Uterus (tissue), 2 donors: Measurements from ENCODE around the gene FMNL2.

Experiments
- POLR2A ChIP-seq, 2 donors: fragments of 450-650 bp; IDR thresholded peaks; one replicate each; pipeline ENCODE4 v1.6.1; 2016; ENCODE audit warnings: antibody characterized with exemption in 2 of 2, mild to moderate bottlenecking in 1 of 2, moderate library complexity in 1 of 2
- TF ChIP-seq, protein P1 (sequence below), 4 experiments: fragments of 200-600 bp in 2 of 4; fragments of 450-650 bp in 2 of 4; sonication (generic) in 2 of 4; IDR thresholded peaks; one replicate each; pipeline ENCODE4 v1.5.1; 2016 to 2019; ENCODE audit warnings: antibody characterized with exemption in 4 of 4, mild to moderate bottlenecking in 2 of 4, moderate library complexity in 1 of 4

DNA sequence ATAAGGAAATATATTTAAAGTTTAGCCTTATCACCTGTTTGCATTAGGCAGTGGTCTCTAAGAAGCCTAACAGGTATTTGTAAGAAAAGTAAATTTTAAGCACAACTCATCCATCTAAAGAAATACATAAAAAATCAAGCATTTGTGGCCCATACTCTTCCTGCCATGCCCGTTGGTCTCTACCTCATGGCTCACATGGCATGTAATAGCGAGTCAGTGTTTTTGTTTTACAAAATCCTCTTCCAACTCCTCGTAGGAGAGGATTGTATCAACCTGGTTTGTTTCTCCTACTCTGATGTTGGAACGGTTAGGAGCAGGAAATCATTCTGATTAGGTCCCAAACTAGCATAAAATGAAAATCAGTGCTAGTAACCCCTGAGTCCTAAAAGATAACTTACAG is 91.8 kb downstream of the FMNL2 start:
- TF ChIP-seq, protein P1, sequence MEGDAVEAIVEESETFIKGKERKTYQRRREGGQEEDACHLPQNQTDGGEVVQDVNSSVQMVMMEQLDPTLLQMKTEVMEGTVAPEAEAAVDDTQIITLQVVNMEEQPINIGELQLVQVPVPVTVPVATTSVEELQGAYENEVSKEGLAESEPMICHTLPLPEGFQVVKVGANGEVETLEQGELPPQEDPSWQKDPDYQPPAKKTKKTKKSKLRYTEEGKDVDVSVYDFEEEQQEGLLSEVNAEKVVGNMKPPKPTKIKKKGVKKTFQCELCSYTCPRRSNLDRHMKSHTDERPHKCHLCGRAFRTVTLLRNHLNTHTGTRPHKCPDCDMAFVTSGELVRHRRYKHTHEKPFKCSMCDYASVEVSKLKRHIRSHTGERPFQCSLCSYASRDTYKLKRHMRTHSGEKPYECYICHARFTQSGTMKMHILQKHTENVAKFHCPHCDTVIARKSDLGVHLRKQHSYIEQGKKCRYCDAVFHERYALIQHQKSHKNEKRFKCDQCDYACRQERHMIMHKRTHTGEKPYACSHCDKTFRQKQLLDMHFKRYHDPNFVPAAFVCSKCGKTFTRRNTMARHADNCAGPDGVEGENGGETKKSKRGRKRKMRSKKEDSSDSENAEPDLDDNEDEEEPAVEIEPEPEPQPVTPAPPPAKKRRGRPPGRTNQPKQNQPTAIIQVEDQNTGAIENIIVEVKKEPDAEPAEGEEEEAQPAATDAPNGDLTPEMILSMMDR (IDR thresholded peaks at IDR 0.05) = no peak
- no peak for TF ChIP-seq POLR2A (IDR thresholded peaks at IDR 0.05)
